ENCODE data around the gene SLC2A4RG. TPM values are rescaled to one million over a fixed set of nuclear protein-coding genes. Genes with fewer than 3 reads are reported as not detected.

Gene SLC2A4RG
- total and polyA plus RNA-seq, 2 of the 4 experiments (the other 2 are of a cell fraction) = 5.0 to 50.3 TPM

DNA sequence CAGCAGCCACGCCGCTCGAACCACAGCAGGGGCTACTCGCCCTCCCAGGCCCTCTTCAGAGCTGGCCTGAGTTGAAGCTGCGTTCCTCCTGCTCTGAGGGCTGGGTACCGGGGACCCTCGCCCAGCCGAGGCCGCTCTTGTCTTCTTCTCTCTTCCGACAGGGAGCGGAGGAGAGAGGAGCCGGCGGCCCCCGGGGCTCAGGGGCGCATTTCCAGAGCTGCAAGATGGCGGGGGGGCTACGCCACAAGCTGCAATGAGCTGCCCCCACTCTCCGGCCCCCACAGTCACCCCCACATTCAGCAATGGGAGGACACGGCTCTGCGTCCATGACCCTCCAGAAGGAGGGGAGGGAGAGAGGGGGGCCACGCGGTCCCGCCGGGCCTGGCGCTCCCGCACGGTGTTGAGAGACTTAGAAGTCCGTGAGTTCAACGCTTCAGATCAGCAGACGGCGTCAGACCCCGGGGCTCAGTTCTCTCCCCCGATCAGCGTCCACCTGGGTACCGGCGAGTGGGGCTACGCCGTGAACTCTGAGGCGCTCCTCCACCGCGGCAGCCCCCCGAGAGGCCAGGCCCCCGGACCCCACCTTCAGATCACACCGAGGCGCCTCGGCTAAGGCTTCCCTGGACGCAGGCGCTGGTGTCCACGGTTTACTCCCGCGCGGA is 31.6 kb downstream of the SLC2A4RG start:
- no peak overlapping the region for H2BK15ac ChIP-seq (ENCODE audit: low read depth, low read length)
- peaks cover 25% of the 10 kb centered on the region; the same call in 1 of the 2 replicates for H3K36me3 ChIP-seq (ENCODE audit: control insufficient read depth, insufficient read depth, low read length)
- peaks cover 8% of the 10 kb centered on the region for H3K4me1 ChIP-seq (ENCODE audit: control insufficient read depth, insufficient read depth, low read length)
- H3K23ac ChIP-seq (ENCODE audit: low read depth, low read length) = no peak overlapping the region
- intact Hi-C loops (cut with micrococcal nuclease) (no loop called here), dilution Hi-C loops (cut with HindIII; ENCODE audit: low sequenced_read_pairs, unreplicated experiment) (no loop called here), in situ Hi-C loops (cut with MboI; ENCODE audit: low sequenced_read_pairs) (no loop called here)
- no peak overlapping the region for H3K4ac ChIP-seq (ENCODE audit: low read depth, low read length)
- no peak overlapping the region for H3K14ac ChIP-seq (replicated peaks; ENCODE audit: low read depth, low read length)
- peaks cover 12 to 51% of the 10 kb centered on the region in 2 experiments; a peak in 3 of 4 replicates for H3K79me1 ChIP-seq (ENCODE audit: low read depth in 1 of 2, low read length in 2 of 2)
- H3K27ac ChIP-seq (ENCODE audit: insufficient read depth, low read length) = no peak overlapping the region
- no peak overlapping the region for H3K4me2 ChIP-seq (ENCODE audit: low read depth, low read length)
- no peak for ATAC-seq (ENCODE audit: low read depth)
- no peak overlapping the region for H4K91ac ChIP-seq (ENCODE audit: insufficient read depth, low read depth, low read length)
- H2BK120ac ChIP-seq (ENCODE audit: low read depth, low read length) = no peak overlapping the region
- peaks cover 9% of the 10 kb centered on the region for H4K20me1 ChIP-seq (ENCODE audit: insufficient read depth, low read length)
- H2AFZ ChIP-seq (replicated peaks; ENCODE audit: low read length, poor library complexity) = no peak overlapping the region
- no peak overlapping the region for H3K56ac ChIP-seq (ENCODE audit: extremely low read depth, insufficient read depth, low read length)
- no peak overlapping the region for H2BK20ac ChIP-seq (ENCODE audit: low read depth, low read length)
- POLR2A ChIA-PET (ENCODE audit: unreplicated experiment) = no interaction called here
- TF ChIP-seq, protein P1, sequence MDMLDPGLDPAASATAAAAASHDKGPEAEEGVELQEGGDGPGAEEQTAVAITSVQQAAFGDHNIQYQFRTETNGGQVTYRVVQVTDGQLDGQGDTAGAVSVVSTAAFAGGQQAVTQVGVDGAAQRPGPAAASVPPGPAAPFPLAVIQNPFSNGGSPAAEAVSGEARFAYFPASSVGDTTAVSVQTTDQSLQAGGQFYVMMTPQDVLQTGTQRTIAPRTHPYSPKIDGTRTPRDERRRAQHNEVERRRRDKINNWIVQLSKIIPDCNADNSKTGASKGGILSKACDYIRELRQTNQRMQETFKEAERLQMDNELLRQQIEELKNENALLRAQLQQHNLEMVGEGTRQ (IDR thresholded peaks at IDR 0.05; ENCODE audit: low read depth, low read length) = no peak
- TF ChIP-seq RFX5 (IDR thresholded peaks at IDR 0.05; ENCODE audit: low read depth, low read length) (no peak), RAD21 (IDR thresholded peaks at IDR 0.05; ENCODE audit: low read length) (no peak), NFE2L2 (IDR thresholded peaks at IDR 0.05; ENCODE audit: low read depth, low read length) (no peak), RCOR1 (IDR thresholded peaks at IDR 0.05; ENCODE audit: insufficient replicate concordance, low read length) (no peak), SMC3 (IDR thresholded peaks at IDR 0.05; ENCODE audit: low read depth, low read length) (no peak), POLR2A (IDR thresholded peaks at IDR 0.05; ENCODE audit: low read depth, low read length) (no peak), CEBPB (IDR thresholded peaks at IDR 0.05; ENCODE audit: low read depth, low read length) (no peak), BHLHE40 (IDR thresholded peaks at IDR 0.05; ENCODE audit: low read depth, low read length) (no peak), CHD1 (IDR thresholded peaks at IDR 0.05; ENCODE audit: low read depth, low read length) (no peak), MAFK (IDR thresholded peaks at IDR 0.05; ENCODE audit: low read depth, low read length) (no peak), FOS (IDR thresholded peaks at IDR 0.05; ENCODE audit: low read depth, low read length) (no peak), MAZ (IDR thresholded peaks at IDR 0.05; ENCODE audit: borderline replicate concordance, low read depth, low read length) (no peak), MXI1 (IDR thresholded peaks at IDR 0.05; ENCODE audit: borderline replicate concordance, low read depth, low read length) (no peak)
- TF ChIP-seq, protein P2, sequence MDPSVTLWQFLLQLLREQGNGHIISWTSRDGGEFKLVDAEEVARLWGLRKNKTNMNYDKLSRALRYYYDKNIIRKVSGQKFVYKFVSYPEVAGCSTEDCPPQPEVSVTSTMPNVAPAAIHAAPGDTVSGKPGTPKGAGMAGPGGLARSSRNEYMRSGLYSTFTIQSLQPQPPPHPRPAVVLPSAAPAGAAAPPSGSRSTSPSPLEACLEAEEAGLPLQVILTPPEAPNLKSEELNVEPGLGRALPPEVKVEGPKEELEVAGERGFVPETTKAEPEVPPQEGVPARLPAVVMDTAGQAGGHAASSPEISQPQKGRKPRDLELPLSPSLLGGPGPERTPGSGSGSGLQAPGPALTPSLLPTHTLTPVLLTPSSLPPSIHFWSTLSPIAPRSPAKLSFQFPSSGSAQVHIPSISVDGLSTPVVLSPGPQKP (IDR thresholded peaks at IDR 0.05; ENCODE audit: borderline replicate concordance, low read depth, low read length) = no peak
- TF ChIP-seq, protein P3, sequence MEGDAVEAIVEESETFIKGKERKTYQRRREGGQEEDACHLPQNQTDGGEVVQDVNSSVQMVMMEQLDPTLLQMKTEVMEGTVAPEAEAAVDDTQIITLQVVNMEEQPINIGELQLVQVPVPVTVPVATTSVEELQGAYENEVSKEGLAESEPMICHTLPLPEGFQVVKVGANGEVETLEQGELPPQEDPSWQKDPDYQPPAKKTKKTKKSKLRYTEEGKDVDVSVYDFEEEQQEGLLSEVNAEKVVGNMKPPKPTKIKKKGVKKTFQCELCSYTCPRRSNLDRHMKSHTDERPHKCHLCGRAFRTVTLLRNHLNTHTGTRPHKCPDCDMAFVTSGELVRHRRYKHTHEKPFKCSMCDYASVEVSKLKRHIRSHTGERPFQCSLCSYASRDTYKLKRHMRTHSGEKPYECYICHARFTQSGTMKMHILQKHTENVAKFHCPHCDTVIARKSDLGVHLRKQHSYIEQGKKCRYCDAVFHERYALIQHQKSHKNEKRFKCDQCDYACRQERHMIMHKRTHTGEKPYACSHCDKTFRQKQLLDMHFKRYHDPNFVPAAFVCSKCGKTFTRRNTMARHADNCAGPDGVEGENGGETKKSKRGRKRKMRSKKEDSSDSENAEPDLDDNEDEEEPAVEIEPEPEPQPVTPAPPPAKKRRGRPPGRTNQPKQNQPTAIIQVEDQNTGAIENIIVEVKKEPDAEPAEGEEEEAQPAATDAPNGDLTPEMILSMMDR (conservative IDR thresholded peaks at IDR 0.05; ENCODE audit: low read depth, low read length) = no peak
- no TSS peak for BruUV-seq (replicated peaks)
- CTCF ChIA-PET = no interaction called here
- H2AK9ac ChIP-seq (replicated peaks; ENCODE audit: low read depth, low read length, poor library complexity) = no peak overlapping the region
- no peak overlapping the region for H3K18ac ChIP-seq (ENCODE audit: low read depth, low read length)
- H2AK5ac ChIP-seq (ENCODE audit: low read depth, low read length) = no peak overlapping the region
- H3K9ac ChIP-seq (ENCODE audit: low read depth, low read length) = no peak overlapping the region
- no peak for DNase-seq
- H3K4me3 ChIP-seq (ENCODE audit: insufficient read depth, low read depth, low read length) = no peak overlapping the region
- no peak overlapping the region for H2BK5ac ChIP-seq (ENCODE audit: low read depth, low read length, poor library complexity, severe bottlenecking)
- no peaks in the 10 kb centered on the region for H3K27me3 ChIP-seq (ENCODE audit: control insufficient read depth, insufficient read depth, low read length)
- no peak overlapping the region for H4K8ac ChIP-seq (ENCODE audit: low read depth in 2 of 2, low read length in 2 of 2)
- H3K9me1 ChIP-seq (ENCODE audit: insufficient read depth, low read length) = no peaks in the 10 kb centered on the region; the same call in 1 of the 2 replicates
- no peaks in the 10 kb centered on the region for H3K9me3 ChIP-seq (ENCODE audit: control insufficient read depth, insufficient read depth, low read length)
- H4K5ac ChIP-seq (ENCODE audit: low read depth, low read length) = no peak overlapping the region
- 94% methylated on average over 36 of the region's 52 CpGs; no CpG with 5 or more reads in 1 of the 2 experiments for WGBS, 2 experiments (ENCODE audit: extremely low coverage in 2 of 2, insufficient read length in 1 of 2)

Measured in IMR-90 (cell line).